Right lobe of liver (tissue), 4 donors: Measurements from ENCODE around the gene RASGRP3.

Experiments
- POLR2A ChIP-seq: fragments of 450-650 bp; IDR thresholded peaks from one replicate; pipeline ENCODE4 v1.6.1; 2017; ENCODE audit warnings: antibody characterized with exemption, mild to moderate bottlenecking
- TF ChIP-seq, protein P1 (sequence below), 4 donors: fragments of 200-600 bp in 3 of 4; fragments of 450-650 bp in 1 of 4; IDR thresholded peaks; one replicate each; pipeline versions ENCODE4 v1.5.1 to v1.8.0; 2016 to 2022; ENCODE audit warnings: antibody characterized with exemption in 4 of 4, mild to moderate bottlenecking in 2 of 4
- donor health status: DM: no; HTN: no; CAD: no.
- donor health status: DM: no; HTN: no; CAD: no.
- donor health status: DM: no; HTN: yes; CAD: no.

DNA sequence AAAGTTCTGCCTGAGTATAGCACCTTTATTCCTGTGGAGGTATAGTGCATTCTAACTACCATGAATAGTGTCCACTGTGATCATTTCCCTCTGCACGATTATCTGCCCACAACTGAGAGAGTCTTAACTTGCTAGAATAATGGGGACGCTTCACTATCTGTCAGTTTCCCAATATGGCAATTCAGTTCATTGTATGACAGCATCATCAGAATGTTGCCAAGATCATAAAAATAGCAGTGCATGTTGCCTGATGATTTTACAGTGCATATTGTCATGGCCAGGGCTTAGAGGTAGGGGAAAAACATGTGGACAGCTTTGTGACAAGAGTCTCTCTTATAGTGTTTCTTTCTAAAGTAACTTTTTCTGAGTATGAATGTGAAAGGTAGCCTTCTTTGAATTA lies 6.1 kb downstream of the RASGRP3 start:
- TF ChIP-seq, protein P1, sequence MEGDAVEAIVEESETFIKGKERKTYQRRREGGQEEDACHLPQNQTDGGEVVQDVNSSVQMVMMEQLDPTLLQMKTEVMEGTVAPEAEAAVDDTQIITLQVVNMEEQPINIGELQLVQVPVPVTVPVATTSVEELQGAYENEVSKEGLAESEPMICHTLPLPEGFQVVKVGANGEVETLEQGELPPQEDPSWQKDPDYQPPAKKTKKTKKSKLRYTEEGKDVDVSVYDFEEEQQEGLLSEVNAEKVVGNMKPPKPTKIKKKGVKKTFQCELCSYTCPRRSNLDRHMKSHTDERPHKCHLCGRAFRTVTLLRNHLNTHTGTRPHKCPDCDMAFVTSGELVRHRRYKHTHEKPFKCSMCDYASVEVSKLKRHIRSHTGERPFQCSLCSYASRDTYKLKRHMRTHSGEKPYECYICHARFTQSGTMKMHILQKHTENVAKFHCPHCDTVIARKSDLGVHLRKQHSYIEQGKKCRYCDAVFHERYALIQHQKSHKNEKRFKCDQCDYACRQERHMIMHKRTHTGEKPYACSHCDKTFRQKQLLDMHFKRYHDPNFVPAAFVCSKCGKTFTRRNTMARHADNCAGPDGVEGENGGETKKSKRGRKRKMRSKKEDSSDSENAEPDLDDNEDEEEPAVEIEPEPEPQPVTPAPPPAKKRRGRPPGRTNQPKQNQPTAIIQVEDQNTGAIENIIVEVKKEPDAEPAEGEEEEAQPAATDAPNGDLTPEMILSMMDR (IDR thresholded peaks at IDR 0.05): no peak
- TF ChIP-seq POLR2A: no peak
